CD4-positive, alpha-beta memory T cell (primary cell): ENCODE results near the gene UNC45B. TPM values are rescaled to one million over a fixed set of nuclear protein-coding genes. Genes with fewer than 3 reads are reported as not detected.
"Not testable (repeated sequence)": the region's sequence is repeated elsewhere in the genome, so short reads cannot be mapped to it uniquely, and the experiment has no call there.

Experiments used
- CTCF ChIA-PET: fragments of 350-600 bp; sonication (Branson Sonifier 250); formaldehyde crosslinking; loops from one replicate; lab custom pipeline; 2021; ENCODE audit warnings: inconsistent platforms; ENCODE audit not compliant: partially characterized antibody; lab: Charles Lee
- POLR2A ChIA-PET: fragments of 350-600 bp; sonication (Branson Sonifier 250); formaldehyde crosslinking; loops from one replicate; lab custom pipeline; 2021; ENCODE audit not compliant: partially characterized antibody; lab: Charles Lee
- DNase-seq, 5 donors: peaks; one replicate each; pipeline versions ENCODE4 v3.0.0 to v3.0.0-alpha.2; 2020 to 2022; ENCODE audit warnings: mixed read lengths in 1 of 5
- H3K27ac ChIP-seq: one replicate; pipeline ENCODE4 v1.7.0; 2013; ENCODE audit warnings: low read depth, low read length
- H3K27me3 ChIP-seq: 2 replicates; pipeline ENCODE4 v1.7.0; 2013; ENCODE audit warnings: mild to moderate bottlenecking, low read length, moderate library complexity; ENCODE audit not compliant: insufficient read depth
- H3K36me3 ChIP-seq: 2 replicates; pipeline ENCODE4 v1.7.0; 2013; ENCODE audit warnings: mild to moderate bottlenecking, low read length, moderate library complexity; ENCODE audit not compliant: insufficient read depth
- H3K4me1 ChIP-seq: 2 replicates; pipeline ENCODE4 v1.7.0; 2013; ENCODE audit warnings: mild to moderate bottlenecking, low read length, moderate library complexity; ENCODE audit not compliant: insufficient read depth
- H3K4me3 ChIP-seq, 2 donors: one replicate each; pipeline ENCODE4 v1.7.0; 2013; ENCODE audit warnings: low read length in 2 of 2, mild to moderate bottlenecking in 1 of 2
- H3K9me3 ChIP-seq, 2 donors: one replicate each; pipeline ENCODE4 v1.7.0; 2013; ENCODE audit warnings: low read length in 2 of 2, control low read depth in 1 of 2; ENCODE audit not compliant: control insufficient read depth in 1 of 2
- H3K27ac Mint-ChIP-seq, 7 donors: one replicate each; pipeline ENCODE4 v1.8.0; 2020 to 2021; ENCODE audit warnings: mixed read lengths in 7 of 7, mild to moderate bottlenecking in 6 of 7, inconsistent platforms in 3 of 7, moderate library complexity in 3 of 7
- H3K27me3 Mint-ChIP-seq, 2 donors: one replicate each; pipeline ENCODE4 v1.8.0; 2020 to 2021; ENCODE audit warnings: mixed read lengths in 2 of 2
- H3K36me3 Mint-ChIP-seq, 2 donors: one replicate each; pipeline ENCODE4 v1.8.0; 2020 to 2021; ENCODE audit warnings: mixed read lengths in 2 of 2, inconsistent platforms in 1 of 2, mild to moderate bottlenecking in 1 of 2
- H3K4me1 Mint-ChIP-seq, 4 donors: one replicate each; pipeline ENCODE4 v1.8.0; 2020 to 2021; ENCODE audit warnings: mixed read lengths in 4 of 4, mild to moderate bottlenecking in 1 of 4
- H3K4me3 Mint-ChIP-seq, 8 donors: one replicate each; pipeline ENCODE4 v1.8.0; 2020 to 2021; ENCODE audit warnings: mixed read lengths in 8 of 8, mild to moderate bottlenecking in 7 of 8, moderate library complexity in 6 of 8, inconsistent platforms in 3 of 8
- H3K9me3 Mint-ChIP-seq, 8 donors: one replicate each; pipeline ENCODE4 v1.8.0; 2020 to 2021; ENCODE audit warnings: mixed read lengths in 8 of 8, mild to moderate bottlenecking in 5 of 8, inconsistent platforms in 3 of 8, moderate library complexity in 1 of 8
- intact Hi-C: fragments of 100-400 bp; cut with micrococcal nuclease; formaldehyde crosslinking; loops from one replicate; pipeline ENCODE4 v1.15.1; 2023
- polyA plus RNA-seq, 2 donors: library from polyadenylated mRNA; unstranded; fragments of 300-500 nt; fragmentation: Illumina TruSeq; gene quantifications; one replicate each; pipeline ENCODE4 v1.2.3, GENCODE V29; 2021
- total RNA-seq, 2 experiments: library from RNA; stranded (reverse); gene quantifications; one replicate each; pipeline ENCODE4 v1.2.3, GENCODE V29; 2021

UNC45B gene
- total and polyA plus RNA-seq, 4 experiments from 2014 or later: 0.13 to 0.73 (median 0.64) TPM

DNA sequence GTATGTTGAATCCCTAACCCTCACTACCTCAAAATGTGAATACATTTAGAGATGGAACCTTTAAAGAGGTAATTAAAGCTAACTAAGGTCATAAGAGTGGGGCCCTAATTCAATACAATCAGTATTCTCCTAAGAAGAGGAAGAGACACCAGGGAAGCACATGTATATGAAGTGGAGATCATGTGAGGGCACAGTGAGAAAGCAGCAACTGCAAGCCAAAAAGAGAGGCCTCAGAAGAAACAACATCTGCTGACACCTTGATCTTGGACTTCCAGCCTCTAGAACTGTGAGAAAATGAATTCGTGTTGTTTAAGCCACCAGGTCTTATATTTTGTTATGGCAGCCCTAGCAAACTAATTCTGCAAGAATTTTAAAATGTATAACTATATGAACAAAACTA is 82.0 kb downstream of the UNC45B start:
- peaks cover 11 to 27% of the 10 kb centered on the region in 2 donors for H3K36me3 Mint-ChIP-seq
- no peak for DNase-seq
- H3K4me3 Mint-ChIP-seq: peak overlapping the region in 1 of 8 donors; percentile 51
- Histone ChIP-seq H3K27me3 (no peaks in the 10 kb centered on the region), H3K36me3 (no peaks in the 10 kb centered on the region), H3K9me3 (no peaks in the 10 kb centered on the region), H3K4me3 (no peak overlapping the region), H3K27ac (no peak overlapping the region), H3K4me1 (peaks cover 23% of the 10 kb centered on the region)
- peaks cover 0 to 8% (median under 1%) of the 10 kb centered on the region in 8 donors for H3K9me3 Mint-ChIP-seq
- intact Hi-C loops: no loop called here
- H3K27me3 Mint-ChIP-seq: no peaks in the 10 kb centered on the region
- ChIA-PET CTCF (interaction anchor here (1.3 to 2.5 kb wide), 2 partner anchors 12 to 16 kb away, joined by 3 to 12 read pairs; no protein-coding TSS in a partner anchor), POLR2A (no interaction called here)
- peak overlapping the region in 1 of 7 donors; percentile 17 for H3K27ac Mint-ChIP-seq
- H3K4me1 Mint-ChIP-seq: peaks cover 25 to 58% (median 40%) of the 10 kb centered on the region in 4 donors

DNA sequence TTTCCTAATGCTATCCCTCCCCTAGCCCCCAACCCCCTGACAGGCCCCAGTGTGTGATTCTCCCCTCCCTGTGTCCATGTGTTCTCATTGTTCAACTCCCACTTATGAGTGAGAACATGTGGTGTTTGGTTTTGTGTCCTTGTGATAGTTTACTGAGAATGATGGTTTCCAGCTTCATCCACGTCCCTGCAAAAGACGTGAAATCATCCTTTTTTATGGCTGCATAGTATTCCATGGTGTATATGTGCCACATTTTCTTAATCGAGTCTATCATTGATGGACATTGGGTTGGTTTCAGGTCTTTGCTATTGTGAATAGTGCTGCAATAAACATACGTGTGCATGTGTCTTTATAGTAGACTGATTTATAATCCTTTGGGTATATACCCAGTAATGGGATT is 86.7 kb downstream of the UNC45B start:
- H3K27ac ChIP-seq, DNase-seq, H3K27me3 ChIP-seq, CTCF ChIA-PET, H3K9me3 Mint-ChIP-seq, H3K4me3 Mint-ChIP-seq, H3K27me3 Mint-ChIP-seq, intact Hi-C loops, H3K9me3 ChIP-seq, H3K36me3 ChIP-seq, H3K4me3 ChIP-seq: not testable (repeated sequence)
- Mint-ChIP-seq H3K36me3 (peaks cover 16 to 28% of the 10 kb centered on the region in 2 donors), H3K27ac (peak overlapping the region in 2 of 7 donors; percentile 5 to 81), H3K4me1 (peaks cover 56 to 88% (median 71%) of the 10 kb centered on the region in 4 donors)
- POLR2A ChIA-PET: interaction anchor here (1.2 to 13.8 kb wide), 4 partner anchors 8 to 20 kb away, joined by 3 to 256 read pairs (median 12); partner anchors contain the start of gene SLFN5
- peaks cover 69% of the 10 kb centered on the region for H3K4me1 ChIP-seq

DNA sequence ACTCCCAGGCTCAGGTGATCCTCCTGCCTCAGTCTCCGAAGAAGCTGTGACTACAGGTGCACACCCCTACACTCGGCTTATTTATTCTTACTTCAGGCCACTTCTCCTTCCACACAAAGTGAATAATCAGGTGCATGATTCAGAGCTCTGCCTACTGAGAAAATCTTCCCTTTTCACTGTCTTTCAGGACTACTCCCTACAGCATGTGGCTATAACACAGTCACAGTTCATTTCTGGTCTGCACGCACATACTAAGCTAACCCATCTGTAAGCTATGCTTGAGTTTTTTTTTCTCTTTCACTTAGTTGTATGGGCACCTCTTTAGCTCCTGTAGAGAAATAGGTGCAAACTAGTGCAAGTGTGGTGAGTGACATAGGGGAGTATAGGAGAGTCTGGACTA is 87.7 kb downstream of the UNC45B start:
- H3K27ac ChIP-seq: no peak overlapping the region
- CTCF ChIA-PET: interaction anchor here (0.8 to 2.0 kb wide), 5 partner anchors 15 to 299 kb away, joined by 3 to 9 read pairs (median 3); no protein-coding TSS in a partner anchor
- H3K9me3 ChIP-seq: no peaks in the 10 kb centered on the region
- no peak for DNase-seq
- no peaks in the 10 kb centered on the region for H3K27me3 ChIP-seq
- H3K27ac Mint-ChIP-seq: peak overlapping the region; percentile 5 to 84 (median 79)
- peaks cover 0 to 5% (median 0%) of the 10 kb centered on the region in 8 donors for H3K9me3 Mint-ChIP-seq
- H3K4me3 ChIP-seq: no peak overlapping the region
- H3K27me3 Mint-ChIP-seq: no peaks in the 10 kb centered on the region
- no peaks in the 10 kb centered on the region for H3K36me3 ChIP-seq
- H3K36me3 Mint-ChIP-seq: peaks cover 18 to 26% of the 10 kb centered on the region in 2 donors
- peaks cover 57 to 89% (median 73%) of the 10 kb centered on the region in 4 donors for H3K4me1 Mint-ChIP-seq
- H3K4me1 ChIP-seq: peaks cover 72% of the 10 kb centered on the region
- intact Hi-C loops: no loop called here
- POLR2A ChIA-PET: interaction anchor here (0.9 to 13.8 kb wide), 7 partner anchors 12 to 302 kb away, joined by 3 to 432 read pairs (median 3); no protein-coding TSS in a partner anchor
- peak overlapping the region in 4 of 8 donors; percentile 13 to 68 (median 55) for H3K4me3 Mint-ChIP-seq

DNA sequence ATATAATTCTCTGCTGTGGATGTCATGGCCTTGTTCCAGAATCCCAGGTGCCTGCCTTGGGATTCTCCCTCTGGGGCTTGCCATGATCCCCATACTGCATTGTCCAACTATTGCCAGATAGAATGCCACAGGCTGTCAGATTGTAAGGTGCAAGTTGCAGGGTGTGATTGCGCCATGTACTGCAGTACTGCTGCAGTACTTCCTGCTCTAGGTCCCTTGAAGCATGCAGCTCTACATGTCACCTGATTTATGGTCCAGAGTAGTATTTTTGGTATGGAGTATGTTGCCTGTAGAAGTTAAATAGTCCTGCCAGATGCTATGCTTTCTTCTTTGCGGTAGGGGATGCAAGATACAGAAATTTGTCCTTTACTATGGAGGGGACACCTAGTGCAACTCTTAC is 88.3 kb downstream of the UNC45B start:
- POLR2A ChIA-PET: interaction anchor here (1.0 to 13.8 kb wide), 6 partner anchors 13 to 212 kb away, joined by 3 to 432 read pairs (median 3); no protein-coding TSS in a partner anchor
- DNase-seq: no peak
- H3K4me1 Mint-ChIP-seq: peaks cover 58 to 87% (median 72%) of the 10 kb centered on the region in 4 donors

DNA sequence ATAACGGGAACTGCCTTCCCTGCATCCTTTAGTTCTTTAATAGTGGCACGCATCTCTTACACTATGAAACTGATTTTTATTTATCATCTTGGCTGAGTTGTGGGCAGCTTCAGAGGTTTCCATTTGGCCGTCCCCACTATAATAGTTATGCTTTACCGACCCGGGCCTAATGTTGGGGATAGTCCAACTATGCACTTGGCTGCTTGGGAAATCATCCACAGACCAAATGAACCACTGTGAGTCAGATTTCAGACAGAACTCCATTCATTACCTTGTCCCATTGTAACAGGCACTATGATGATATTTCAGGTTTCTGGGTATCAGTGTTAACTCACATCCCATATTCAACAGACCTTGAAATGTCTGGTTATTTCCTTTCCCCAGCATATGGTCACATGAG is 89.2 kb downstream of the UNC45B start:
- Mint-ChIP-seq H3K9me3 (peaks cover 0 to 2% (median 0%) of the 10 kb centered on the region in 8 donors), H3K4me3 (peak overlapping the region in 7 of 8 donors; percentile 5 to 98 (median 34)), H3K27ac (peak overlapping the region; percentile 58 to 97 (median 84)), H3K36me3 (peaks cover 21 to 23% of the 10 kb centered on the region in 2 donors), H3K4me1 (peaks cover 52 to 89% (median 71%) of the 10 kb centered on the region in 4 donors), H3K27me3 (no peaks in the 10 kb centered on the region)
- H3K9me3 ChIP-seq: no peaks in the 10 kb centered on the region
- POLR2A ChIA-PET: interaction anchor here (1.1 to 13.8 kb wide), 5 partner anchors 14 to 298 kb away, joined by 4 to 432 read pairs (median 256); partner anchors contain the start of gene SLFN12L
- no peak for DNase-seq
- no peaks in the 10 kb centered on the region for H3K36me3 ChIP-seq
- CTCF ChIA-PET: interaction anchor here (2.0 to 9.5 kb wide), 2 partner anchors 76 to 300 kb away, joined by 9 to 87 read pairs; partner anchors contain the start of gene SLFN12L
- H3K4me3 ChIP-seq: no peak overlapping the region
- no peaks in the 10 kb centered on the region for H3K27me3 ChIP-seq
- intact Hi-C loops: no loop called here
- peaks cover 70% of the 10 kb centered on the region for H3K4me1 ChIP-seq
- H3K27ac ChIP-seq: peak overlapping the region; percentile 93

More for the DNA sequence above, 88.3 kb downstream of the UNC45B start:
- CTCF ChIA-PET: interaction anchor here (0.8 to 2.0 kb wide), 5 partner anchors 15 to 298 kb away, joined by 3 to 9 read pairs (median 3); no protein-coding TSS in a partner anchor
- Histone ChIP-seq H3K27ac (no peak overlapping the region), H3K4me3 (no peak overlapping the region), H3K27me3 (no peaks in the 10 kb centered on the region), H3K9me3 (no peaks in the 10 kb centered on the region), H3K36me3 (no peaks in the 10 kb centered on the region), H3K4me1 (peaks cover 75% of the 10 kb centered on the region)
- intact Hi-C loops: no loop called here
- Mint-ChIP-seq H3K27me3 (no peaks in the 10 kb centered on the region), H3K36me3 (peaks cover 15 to 20% of the 10 kb centered on the region in 2 donors), H3K9me3 (peaks cover 0 to 2% (median 0%) of the 10 kb centered on the region in 8 donors), H3K4me3 (peak overlapping the region in 6 of 8 donors; percentile 39 to 98 (median 62)), H3K27ac (peak overlapping the region; percentile 24 to 97 (median 68))

DNA sequence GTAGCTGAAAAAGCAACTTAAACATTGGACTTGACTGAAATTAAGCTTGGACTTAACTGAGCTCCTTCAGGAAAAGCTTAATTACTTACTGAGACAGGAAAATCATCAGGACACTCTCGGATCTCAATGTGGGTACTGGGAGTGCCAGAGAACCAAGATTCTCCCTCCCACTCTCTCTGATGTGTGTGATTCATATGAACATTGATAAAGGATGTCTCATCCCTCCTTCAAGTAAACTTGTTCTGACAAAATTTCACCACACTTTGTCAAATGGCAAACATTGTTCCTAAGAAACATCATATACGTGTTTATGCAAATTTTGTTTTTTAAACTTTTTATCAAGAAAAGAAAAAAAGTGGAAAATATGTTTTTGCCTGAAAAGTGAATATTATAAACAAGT is 91.2 kb downstream of the UNC45B start:
- DNase-seq: no peak
- ChIA-PET POLR2A (interaction anchor here (0.6 to 13.8 kb wide), 13 partner anchors 9 to 296 kb away, joined by 3 to 432 read pairs (median 5); partner anchors contain the start of genes LIG3 and SLFN12L), CTCF (interaction anchor here (1.1 to 9.5 kb wide), 8 partner anchors 10 to 508 kb away, joined by 3 to 87 read pairs (median 6); partner anchors contain the start of gene SLFN12L)
- no peaks in the 10 kb centered on the region for H3K9me3 ChIP-seq
- H3K4me3 Mint-ChIP-seq: peak overlapping the region; percentile 98 to 100 (median 99)
- H3K27me3 ChIP-seq: no peaks in the 10 kb centered on the region
- H3K27ac ChIP-seq: peak overlapping the region; percentile 93
- peaks cover 26 to 34% of the 10 kb centered on the region in 2 donors for H3K36me3 Mint-ChIP-seq
- H3K27me3 Mint-ChIP-seq: no peaks in the 10 kb centered on the region
- peaks cover 50 to 83% (median 61%) of the 10 kb centered on the region in 4 donors for H3K4me1 Mint-ChIP-seq
- intact Hi-C loops: no loop called here
- peaks cover 54% of the 10 kb centered on the region for H3K4me1 ChIP-seq
- no peaks in the 10 kb centered on the region for H3K36me3 ChIP-seq
- H3K27ac Mint-ChIP-seq: peak overlapping the region; percentile 65 to 97 (median 91)
- H3K4me3 ChIP-seq: peak overlapping the region; percentile 33 to 48
- peaks cover 0 to 2% (median 0%) of the 10 kb centered on the region in 8 donors for H3K9me3 Mint-ChIP-seq
